Choroid plexus epithelial cell (primary cell): ENCODE measurements around the gene TMEM51.

Experiments used
- DNase-seq: peaks from one replicate; pipeline ENCODE4 v3.0.0-alpha.2; 2010; ENCODE audit warnings: low read depth
- H3K4me3 ChIP-seq: 2 replicates; pipeline ENCODE4 v1.5.1; 2011; ENCODE audit warnings: low read depth, mild to moderate bottlenecking, control low read depth, low read length, moderate library complexity
- CTCF ChIP-seq: conservative IDR thresholded peaks from 2 replicates; pipeline ENCODE4 v1.5.1; 2011; ENCODE audit warnings: low read depth, mild to moderate bottlenecking, control low read depth, inconsistent platforms, low read length, moderate library complexity

TMEM51 gene

GRCh38 chr1:15156807-15157380 is 3.3 kb downstream of the TMEM51 start:
- H3K4me3 ChIP-seq: no peak overlapping the region
- DNase-seq: no peak
- no peak for TF ChIP-seq CTCF

- no peak overlapping the region for H3K4me3 ChIP-seq
These were observed 4.2 kb downstream of the TMEM51 start for GRCh38 chr1:15157524-15158399.

GRCh38 chr1:15158506-15159165 is 5.1 kb downstream of the TMEM51 start:
- no peak for TF ChIP-seq CTCF
- H3K4me3 ChIP-seq: peak overlapping the region; percentile 23
- DNase-seq: peak; percentile 90

More at GRCh38 chr1:15157524-15158399, 4.2 kb downstream of the TMEM51 start:
- DNase-seq: no peak
- no peak for TF ChIP-seq CTCF

- no peak for DNase-seq
- no peak for TF ChIP-seq CTCF
- peak overlapping the region; percentile 18 for H3K4me3 ChIP-seq
These were observed 5.6 kb downstream of the TMEM51 start for GRCh38 chr1:15159166-15159555.

- DNase-seq: no peak
- no peak for TF ChIP-seq CTCF
- no peak overlapping the region for H3K4me3 ChIP-seq
These were observed 7.1 kb downstream of the TMEM51 start for GRCh38 chr1:15160626-15161025.

- peak; percentile 11 for TF ChIP-seq CTCF
- no peak overlapping the region for H3K4me3 ChIP-seq
- peak; percentile 37 for DNase-seq
These were observed 13.8 kb downstream of the TMEM51 start for GRCh38 chr1:15167386-15167785.
